Mononuclear cell (primary cell): Measurements from ENCODE around the gene SYNGAP1. TPM values are rescaled to one million over a fixed set of nuclear protein-coding genes. Genes with fewer than 3 reads are reported as not detected.

Experiments
- H3K27me3 ChIP-seq: 2 replicates; pipeline ENCODE4 v1.6.0; 2011; ENCODE audit warnings: low read length, control low read depth; ENCODE audit not compliant: insufficient read depth
- H3K4me1 ChIP-seq: 2 replicates; pipeline ENCODE4 v1.5.1; 2011; ENCODE audit warnings: mild to moderate bottlenecking, low read length, control low read depth; ENCODE audit not compliant: insufficient read depth
- H3K4me3 ChIP-seq: 2 replicates; pipeline ENCODE4 v1.5.1; 2011; ENCODE audit warnings: mild to moderate bottlenecking, low read length, moderate library complexity
- H3K9me3 ChIP-seq: 2 replicates; pipeline ENCODE4 v1.5.1; 2011; ENCODE audit warnings: low read depth, mild to moderate bottlenecking, control low read depth, low read length
- total RNA-seq: library from RNA; depleted of rRNA; stranded (reverse); fragments of >200 nt; gene quantifications from one replicate; pipeline ENCODE4 v1.2.3, GENCODE V29; 2012

Gene SYNGAP1
- total RNA-seq, 1 donor: 10.5 TPM

DNA sequence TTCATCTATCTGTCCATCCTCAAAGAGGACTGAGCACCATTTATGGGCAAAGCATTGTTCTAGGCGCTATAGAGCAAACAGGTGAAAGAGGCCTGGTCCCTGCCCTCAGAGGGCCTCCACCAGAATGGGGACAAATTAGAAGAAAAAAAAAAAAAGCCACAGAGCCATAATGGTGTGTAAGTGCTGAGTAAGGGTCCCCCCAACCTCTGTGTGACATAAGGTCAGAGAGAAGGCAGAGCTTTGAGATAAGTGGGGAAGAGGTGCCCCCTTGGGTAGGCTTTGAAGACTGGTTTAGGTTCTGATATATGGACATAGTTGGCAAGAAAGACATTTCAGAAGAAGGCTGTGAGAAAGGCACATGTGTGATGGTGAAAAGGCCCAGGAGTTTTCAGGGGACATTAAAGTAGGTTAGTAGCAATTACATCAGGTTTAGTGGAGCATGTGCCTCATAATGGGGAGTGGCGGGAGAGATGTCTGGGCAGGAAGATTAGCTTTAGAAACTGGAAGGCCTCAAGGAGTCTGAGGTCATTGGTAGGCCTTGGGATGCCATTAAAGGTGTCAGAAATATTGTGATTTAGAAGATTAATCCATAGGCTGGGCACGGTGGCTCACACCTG is 19.2 kb downstream of the SYNGAP1 start:
- Histone ChIP-seq H3K4me1 (peaks cover 2% of the 10 kb centered on the region), H3K27me3 (no peaks in the 10 kb centered on the region), H3K4me3 (no peak overlapping the region), H3K9me3 (no peaks in the 10 kb centered on the region)

DNA sequence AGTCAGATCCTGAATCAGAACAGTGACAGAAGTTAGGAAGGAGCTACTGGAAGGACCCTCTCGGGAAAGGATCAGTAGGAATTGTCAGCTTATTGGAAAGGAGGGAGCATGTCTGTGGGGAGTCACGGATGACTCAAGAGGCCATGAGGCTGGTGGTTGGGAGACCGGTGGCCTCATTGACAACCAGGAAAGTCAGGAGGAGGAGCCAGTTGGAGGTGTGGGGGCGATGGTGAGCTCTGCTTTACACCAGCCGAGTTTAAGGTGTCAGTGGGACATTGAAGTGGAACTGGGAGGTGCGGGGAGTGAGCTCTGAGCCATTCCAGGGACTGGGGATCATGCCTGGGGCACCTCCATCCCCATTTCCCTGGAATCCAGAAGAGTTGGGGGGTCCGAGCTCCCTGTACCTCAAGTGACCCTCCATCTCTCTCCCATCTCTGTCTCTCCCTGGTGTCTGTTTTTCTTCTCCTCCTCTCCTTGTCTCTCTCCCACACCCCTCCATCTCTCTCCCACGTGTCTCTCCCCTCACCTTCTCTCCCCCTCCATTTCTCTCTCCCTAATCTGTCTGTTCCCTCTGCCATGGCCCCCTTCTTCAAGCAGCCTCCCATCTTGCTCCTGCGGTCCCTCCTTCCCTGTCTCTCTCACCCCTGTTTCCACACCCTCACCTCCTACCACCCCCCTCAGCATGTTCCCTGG is 20.2 kb downstream of the SYNGAP1 start:
- Histone ChIP-seq H3K27me3 (no peaks in the 10 kb centered on the region), H3K4me1 (peaks cover 12% of the 10 kb centered on the region), H3K9me3 (no peaks in the 10 kb centered on the region), H3K4me3 (no peak overlapping the region)

DNA sequence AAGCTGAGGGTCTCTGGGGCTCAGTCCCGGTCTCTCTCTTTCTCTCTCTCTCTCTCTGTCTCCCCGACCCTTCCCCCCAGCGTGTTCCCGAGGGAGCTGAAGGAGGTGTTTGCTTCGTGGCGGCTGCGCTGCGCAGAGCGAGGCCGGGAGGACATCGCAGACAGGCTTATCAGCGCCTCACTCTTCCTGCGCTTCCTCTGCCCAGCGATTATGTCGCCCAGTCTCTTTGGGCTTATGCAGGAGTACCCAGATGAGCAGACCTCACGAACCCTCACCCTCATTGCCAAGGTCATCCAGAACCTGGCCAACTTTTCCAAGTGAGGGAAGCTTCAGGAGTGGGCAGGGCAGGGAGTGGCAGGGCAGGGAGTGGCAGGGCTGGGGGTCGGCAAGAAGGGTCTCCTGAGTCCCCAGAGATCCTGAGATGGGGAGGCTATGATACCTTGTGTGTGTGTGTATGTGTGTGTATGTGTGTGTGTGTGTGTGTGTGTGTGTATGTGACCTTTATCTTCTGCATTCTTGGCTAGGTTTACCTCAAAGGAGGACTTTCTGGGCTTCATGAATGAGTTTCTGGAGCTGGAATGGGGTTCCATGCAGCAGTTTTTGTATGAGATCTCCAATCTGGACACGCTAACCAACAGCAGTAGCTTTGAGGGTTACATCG is 20.9 kb downstream of the SYNGAP1 start:
- Histone ChIP-seq H3K9me3 (no peaks in the 10 kb centered on the region), H3K4me3 (no peak overlapping the region), H3K4me1 (peaks cover 19% of the 10 kb centered on the region), H3K27me3 (no peaks in the 10 kb centered on the region)

DNA sequence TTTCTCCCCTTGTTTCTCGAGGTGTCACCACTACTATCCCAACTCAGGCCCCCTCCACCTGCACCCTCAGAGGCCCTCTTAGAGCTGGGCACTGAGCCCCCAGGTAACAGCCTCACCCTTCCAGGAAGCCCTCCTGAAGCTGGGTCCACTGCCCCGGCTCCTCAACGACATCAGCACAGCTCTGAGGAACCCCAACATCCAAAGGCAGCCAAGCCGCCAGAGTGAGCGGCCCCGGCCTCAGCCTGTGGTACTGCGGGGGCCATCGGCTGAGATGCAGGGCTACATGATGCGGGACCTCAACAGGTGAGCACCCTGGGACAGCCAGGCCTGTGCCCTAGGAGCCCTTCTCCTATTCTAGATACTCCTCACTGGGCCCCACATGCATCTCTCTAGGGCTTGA is 21.6 kb downstream of the SYNGAP1 start:
- no peaks in the 10 kb centered on the region for H3K27me3 ChIP-seq
- H3K4me1 ChIP-seq: peaks cover 26% of the 10 kb centered on the region
- no peak overlapping the region for H3K4me3 ChIP-seq
- no peaks in the 10 kb centered on the region for H3K9me3 ChIP-seq

DNA sequence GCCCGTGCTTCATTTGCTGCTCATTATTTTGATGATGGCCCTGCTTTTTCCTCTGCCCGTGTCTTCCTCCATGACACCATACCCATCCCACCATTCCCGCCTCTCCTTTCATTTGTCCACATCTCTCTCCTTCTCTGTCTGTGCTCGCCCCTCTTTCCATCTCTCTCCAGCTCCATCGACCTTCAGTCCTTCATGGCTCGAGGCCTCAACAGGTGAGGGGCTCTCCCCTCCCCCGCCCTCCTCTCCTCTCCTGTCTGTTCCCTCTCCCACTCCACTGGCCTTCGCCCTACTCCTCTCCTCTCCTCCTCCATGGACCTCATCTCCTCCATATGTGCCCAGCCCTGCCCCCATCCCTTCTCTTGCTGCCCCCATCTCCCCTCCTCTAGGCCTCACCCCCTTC is 22.4 kb downstream of the SYNGAP1 start:
- H3K4me3 ChIP-seq: no peak overlapping the region
- peaks cover 32% of the 10 kb centered on the region for H3K4me1 ChIP-seq
- H3K9me3 ChIP-seq: no peaks in the 10 kb centered on the region
- H3K27me3 ChIP-seq: no peaks in the 10 kb centered on the region

DNA sequence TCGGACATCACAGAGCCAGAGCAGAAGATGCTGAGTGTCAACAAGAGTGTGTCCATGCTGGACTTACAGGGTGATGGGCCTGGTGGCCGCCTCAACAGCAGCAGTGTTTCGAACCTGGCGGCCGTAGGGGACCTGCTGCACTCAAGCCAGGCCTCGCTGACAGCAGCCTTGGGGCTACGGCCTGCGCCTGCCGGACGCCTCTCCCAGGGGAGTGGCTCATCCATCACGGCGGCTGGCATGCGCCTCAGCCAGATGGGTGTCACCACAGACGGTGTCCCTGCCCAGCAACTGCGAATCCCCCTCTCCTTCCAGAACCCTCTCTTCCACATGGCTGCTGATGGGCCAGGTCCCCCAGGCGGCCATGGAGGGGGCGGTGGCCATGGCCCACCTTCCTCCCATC is 23.2 kb downstream of the SYNGAP1 start:
- H3K4me1 ChIP-seq: peaks cover 32% of the 10 kb centered on the region
- no peak overlapping the region for H3K4me3 ChIP-seq
- no peaks in the 10 kb centered on the region for H3K27me3 ChIP-seq
- H3K9me3 ChIP-seq: no peaks in the 10 kb centered on the region

DNA sequence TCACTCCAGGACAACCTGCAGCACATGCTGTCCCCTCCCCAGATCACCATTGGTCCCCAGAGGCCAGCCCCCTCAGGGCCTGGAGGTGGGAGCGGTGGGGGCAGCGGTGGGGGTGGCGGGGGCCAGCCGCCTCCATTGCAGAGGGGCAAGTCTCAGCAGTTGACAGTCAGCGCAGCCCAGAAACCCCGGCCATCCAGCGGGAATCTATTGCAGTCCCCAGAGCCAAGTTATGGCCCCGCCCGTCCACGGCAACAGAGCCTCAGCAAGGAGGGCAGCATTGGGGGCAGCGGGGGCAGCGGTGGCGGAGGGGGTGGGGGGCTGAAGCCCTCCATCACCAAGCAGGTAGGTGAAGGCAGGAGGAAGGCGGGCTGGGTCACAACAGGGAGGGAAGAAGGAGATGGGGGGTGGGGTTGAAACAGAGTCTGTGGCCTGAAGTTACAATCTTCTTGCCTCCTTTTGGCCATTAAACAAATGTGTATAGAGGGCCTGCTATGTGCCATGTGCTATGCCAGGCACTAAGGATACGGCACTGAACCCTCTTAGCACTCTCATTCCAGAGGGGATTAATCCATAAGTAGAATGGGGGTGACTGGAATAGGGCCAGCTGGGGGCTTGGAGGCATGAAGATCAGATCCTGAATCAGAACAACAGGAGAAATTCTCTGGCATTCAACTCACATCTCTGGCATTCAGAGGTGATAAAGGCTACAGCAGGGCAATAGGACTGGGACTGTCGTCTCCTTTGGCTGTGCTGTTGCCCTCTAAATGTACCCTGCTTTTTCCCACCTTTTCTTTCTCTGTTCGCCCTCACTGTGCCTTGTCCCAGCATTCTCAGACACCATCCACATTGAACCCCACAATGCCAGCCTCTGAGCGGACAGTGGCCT is 24.0 kb downstream of the SYNGAP1 start:
- Histone ChIP-seq H3K4me1 (peaks cover 36% of the 10 kb centered on the region), H3K9me3 (no peaks in the 10 kb centered on the region), H3K4me3 (no peak overlapping the region), H3K27me3 (no peaks in the 10 kb centered on the region)

DNA sequence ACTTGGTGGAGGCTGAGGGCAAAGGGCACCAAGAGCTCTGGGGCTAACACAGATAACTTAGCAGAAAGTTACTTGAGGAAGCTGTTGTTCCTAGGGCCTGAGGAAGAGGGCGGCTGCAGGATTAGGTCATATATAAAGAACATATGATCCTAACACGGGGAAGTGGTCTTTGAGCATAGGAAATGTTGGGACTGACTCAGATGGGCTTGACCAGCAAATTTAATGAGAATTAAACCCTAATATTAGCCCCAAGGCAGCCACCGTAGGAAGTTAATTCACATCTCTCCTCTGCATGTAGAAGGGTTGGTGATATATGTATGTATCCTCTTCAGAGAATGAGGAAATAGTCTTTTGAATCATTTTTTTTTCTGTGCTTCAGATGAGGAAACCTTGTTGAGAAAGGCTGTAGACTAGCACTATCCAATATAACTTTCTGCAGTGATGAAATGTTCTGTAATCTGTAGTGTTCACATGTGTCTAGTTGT is 25.3 kb downstream of the SYNGAP1 start:
- Histone ChIP-seq H3K9me3 (no peaks in the 10 kb centered on the region), H3K4me1 (peaks cover 48% of the 10 kb centered on the region), H3K27me3 (no peaks in the 10 kb centered on the region), H3K4me3 (no peak overlapping the region)

DNA sequence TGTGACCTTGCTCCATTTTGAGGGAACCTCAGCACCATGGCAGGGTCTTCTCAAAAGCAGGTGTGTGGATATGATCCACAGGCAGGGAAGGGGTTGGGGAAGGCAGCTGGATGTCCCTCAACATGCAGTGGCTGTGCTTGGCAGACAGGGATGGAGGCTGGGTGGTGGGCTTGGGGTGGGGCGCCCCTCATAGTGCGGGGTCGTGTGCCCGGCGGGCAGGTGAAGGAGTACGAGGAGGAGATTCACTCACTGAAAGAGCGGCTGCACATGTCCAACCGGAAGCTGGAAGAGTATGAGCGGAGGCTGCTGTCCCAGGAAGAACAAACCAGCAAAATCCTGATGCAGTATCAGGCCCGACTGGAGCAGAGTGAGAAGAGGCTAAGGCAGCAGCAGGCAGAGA is 26.5 kb downstream of the SYNGAP1 start:
- no peak overlapping the region for H3K4me3 ChIP-seq

DNA sequence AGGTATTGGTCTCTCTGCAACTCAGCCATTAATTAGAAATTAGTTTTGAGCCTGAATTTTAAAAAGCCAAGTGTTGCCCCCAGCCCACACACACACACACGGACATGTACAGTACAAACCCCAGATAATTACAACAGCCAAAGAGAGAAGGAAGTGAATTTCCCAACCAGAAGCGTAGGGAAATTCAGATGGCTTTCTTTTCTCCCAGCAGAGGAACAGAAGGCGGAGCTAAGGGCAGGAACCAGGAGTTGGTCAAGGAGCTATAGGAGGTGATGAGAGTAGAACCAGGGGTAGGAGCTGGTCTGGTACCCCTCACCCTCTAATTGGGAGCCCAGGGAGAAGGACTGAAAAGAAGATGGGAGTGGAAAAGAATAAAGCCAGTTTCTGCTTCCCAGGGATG is 30.6 kb downstream of the SYNGAP1 start:
- peaks cover 70% of the 10 kb centered on the region for H3K4me1 ChIP-seq
- H3K27me3 ChIP-seq: no peaks in the 10 kb centered on the region
- H3K9me3 ChIP-seq: no peaks in the 10 kb centered on the region
- H3K4me3 ChIP-seq: no peak overlapping the region

More for the DNA sequence above, 26.5 kb downstream of the SYNGAP1 start:
- H3K27me3 ChIP-seq: no peaks in the 10 kb centered on the region
- H3K4me1 ChIP-seq: peaks cover 60% of the 10 kb centered on the region
- no peaks in the 10 kb centered on the region for H3K9me3 ChIP-seq

DNA sequence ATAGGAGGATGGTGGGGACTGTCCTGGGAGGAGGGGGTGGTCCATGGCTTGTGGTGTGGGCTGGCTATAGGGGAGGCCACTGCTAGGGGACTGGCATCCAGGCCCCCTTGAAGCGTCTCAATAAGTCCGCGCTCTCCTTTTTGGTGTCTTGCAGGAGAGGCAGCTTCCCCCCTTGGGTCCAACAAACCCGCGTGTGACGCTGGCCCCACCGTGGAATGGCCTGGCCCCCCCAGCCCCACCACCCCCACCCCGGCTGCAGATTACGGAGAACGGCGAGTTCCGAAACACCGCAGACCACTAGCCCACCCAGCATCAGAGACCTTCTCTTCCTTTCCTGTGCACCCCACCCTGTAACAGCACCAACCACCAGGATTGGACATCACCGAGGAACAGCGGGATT is 31.7 kb downstream of the SYNGAP1 start:
- H3K4me3 ChIP-seq: no peak overlapping the region
- no peaks in the 10 kb centered on the region for H3K27me3 ChIP-seq
- H3K9me3 ChIP-seq: no peaks in the 10 kb centered on the region
- peaks cover 59% of the 10 kb centered on the region for H3K4me1 ChIP-seq

DNA sequence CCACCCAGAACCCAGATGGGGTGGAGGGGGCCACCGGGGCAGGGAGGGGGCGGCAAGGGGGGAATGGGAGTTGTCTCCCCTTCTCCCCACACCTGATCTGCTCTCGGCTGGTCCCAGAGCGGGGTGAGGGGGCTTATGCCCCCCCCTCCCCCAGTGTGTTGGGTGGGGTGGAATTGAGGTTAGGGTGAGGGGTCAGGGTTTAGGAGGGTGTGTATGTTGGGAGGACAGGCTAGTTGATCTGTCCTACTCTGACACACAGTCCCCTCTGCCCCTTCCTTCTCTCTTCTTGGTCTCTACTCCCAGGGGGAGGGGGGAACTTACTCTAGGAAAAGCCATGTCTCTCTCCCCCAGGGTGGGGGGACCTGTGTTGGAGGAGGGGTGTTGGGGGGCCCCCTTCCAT is 32.6 kb downstream of the SYNGAP1 start:
- Histone ChIP-seq H3K9me3 (no peaks in the 10 kb centered on the region), H3K4me3 (no peak overlapping the region), H3K4me1 (peaks cover 55% of the 10 kb centered on the region), H3K27me3 (no peaks in the 10 kb centered on the region)

DNA sequence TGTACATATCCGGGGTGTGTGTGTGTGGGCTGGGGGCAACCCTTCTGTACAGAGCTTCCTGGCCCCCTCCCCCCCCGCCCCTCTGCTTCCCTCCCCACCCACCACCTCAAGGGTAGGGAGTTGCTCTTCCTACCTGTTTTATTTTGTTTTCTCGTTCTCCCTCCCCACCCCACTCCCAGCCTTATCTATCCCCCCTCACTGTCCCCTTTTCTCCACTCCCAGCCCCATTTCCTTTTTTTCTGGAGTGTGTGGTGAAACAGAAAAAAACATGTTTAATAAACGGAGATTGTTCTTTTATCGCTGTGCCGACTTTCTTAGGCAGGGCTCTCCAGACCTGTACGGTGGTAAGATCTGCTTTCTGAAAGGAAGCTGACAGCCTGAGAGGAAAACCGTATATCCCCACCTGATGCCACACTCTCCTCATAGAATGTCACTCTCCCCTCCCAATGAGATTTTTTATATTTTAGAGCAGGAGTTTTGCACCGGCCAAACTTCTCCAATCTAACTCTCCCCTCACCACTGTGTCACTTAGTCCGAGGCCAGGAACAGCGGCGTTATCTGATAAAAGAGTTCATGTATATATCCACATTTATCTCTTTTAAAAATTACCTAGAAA is 33.6 kb downstream of the SYNGAP1 start:
- Histone ChIP-seq H3K9me3 (no peaks in the 10 kb centered on the region), H3K4me3 (peak overlapping the region; percentile 80), H3K4me1 (peaks cover 55% of the 10 kb centered on the region), H3K27me3 (no peaks in the 10 kb centered on the region)
